Kidney (tissue), 14 donors: ENCODE measurements around the gene COL15A1. TPM values are rescaled to one million over a fixed set of nuclear protein-coding genes. Genes with fewer than 3 reads are reported as not detected.

Experiments
- DNase-seq, 5 donors: peaks; one replicate each; pipeline ENCODE4 v3.0.0-alpha.2; 2013 to 2020
- FAIRE-seq: peaks from 2 replicates; lab custom pipeline; 2012; peaks lifted over from hg19 to GRCh38; lab: Jason Lieb, UNC
- H3K27ac ChIP-seq, 2 donors: one replicate each; pipeline ENCODE4 v1.7.0; 2013; ENCODE audit warnings: low read depth in 2 of 2, low read length in 2 of 2, inconsistent platforms in 1 of 2
- H3K27me3 ChIP-seq: one replicate; pipeline ENCODE4 v1.7.1; 2013; ENCODE audit warnings: low read length, inconsistent platforms; ENCODE audit not compliant: control insufficient read depth, insufficient read depth
- H3K36me3 ChIP-seq, 3 donors: one replicate each; pipeline versions ENCODE4 v1.7.0 to v1.7.1; 2013; ENCODE audit warnings: low read length in 3 of 3, control low read depth in 1 of 3, inconsistent platforms in 1 of 3; ENCODE audit not compliant: insufficient read depth in 3 of 3, control insufficient read depth in 2 of 3
- H3K4me1 ChIP-seq, 3 donors: one replicate each; pipeline versions ENCODE4 v1.7.0 to v1.7.1; 2013; ENCODE audit warnings: low read length in 3 of 3, inconsistent platforms in 1 of 3, low read depth in 1 of 3; ENCODE audit not compliant: control insufficient read depth in 2 of 3, insufficient read depth in 2 of 3
- H3K4me3 ChIP-seq, 3 donors: one replicate each; pipeline versions ENCODE4 v1.7.0 to v1.8.1; 2013; ENCODE audit warnings: low read length in 3 of 3, control low read depth in 1 of 3, inconsistent platforms in 1 of 3
- H3K9ac ChIP-seq, 3 donors: one replicate each; pipeline versions ENCODE4 v1.7.0 to v1.7.1; 2013; ENCODE audit warnings: low read length in 3 of 3, control low read depth in 1 of 3, inconsistent platforms in 1 of 3
- H3K9me3 ChIP-seq, 3 donors: one replicate each; pipeline versions ENCODE4 v1.7.0 to v1.7.1; 2013; ENCODE audit warnings: low read length in 3 of 3, control low read depth in 1 of 3, inconsistent platforms in 1 of 3; ENCODE audit not compliant: control insufficient read depth in 2 of 3, insufficient read depth in 1 of 3
- CTCF ChIP-seq: IDR thresholded peaks from 3 replicates; pipeline ENCODE4 v1.5.1; 2012; ENCODE audit warnings: mild to moderate bottlenecking, moderate library complexity, borderline replicate concordance; ENCODE audit not compliant: insufficient read depth; ENCODE audit errors: extremely low read depth
- intact Hi-C: fragments of 100-400 bp; cut with DNase I; formaldehyde crosslinking; loops from one replicate; pipeline ENCODE4 v1.11.1; 2022
- polyA plus RNA-seq: library from polyadenylated mRNA; stranded (reverse); fragments of 350-450 nt; fragmentation: Illumina TruSeq; extraction: RNeasy Lipid Tissue Mini Kit (QIAGEN cat#74804); gene quantifications from one replicate; pipeline ENCODE4 v1.2.3, GENCODE V29; 2014; ENCODE audit warnings: low read depth, low replicate concordance; ENCODE audit not compliant: insufficient read depth
- total RNA-seq: library from RNA; stranded (reverse); fragmentation: NEBNext Ultra II Directional; extraction: Animal tissue kit (Norgen Biotek cat#: 25700); gene quantifications from one replicate; pipeline ENCODE4 v1.2.1, GENCODE V29; 2021
- donor health status: control.
- donor health status: control.
- donor health status: control.
- donor health status: control.
- donor health status: control.
- donor health status: DM: yes; HTN: yes; CAD: no.
- donor health status: Normal renal cell carcinoma (clear cell type).

COL15A1 gene
- total and polyA plus RNA-seq, 2 donors from 2014 or later, result 4.7 to 42.0 TPM

DNA sequence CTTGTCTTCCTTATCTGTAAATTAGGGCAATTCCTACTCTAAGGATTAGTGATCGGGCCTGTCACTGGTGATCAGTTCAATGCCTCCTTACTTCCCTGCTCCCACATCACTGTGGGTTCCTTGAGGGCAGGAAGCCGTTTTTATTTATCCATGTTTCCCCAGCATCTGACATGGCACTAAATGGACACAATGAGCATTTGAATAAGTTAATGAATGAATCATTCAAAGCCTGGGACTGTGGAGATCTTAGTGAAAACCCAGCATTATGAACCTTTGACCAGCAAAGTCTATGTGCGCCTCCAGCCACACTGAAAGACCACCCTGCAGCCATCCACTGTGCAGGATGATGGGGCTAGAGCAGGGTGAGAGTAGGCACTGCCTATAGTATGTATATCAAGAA lies 11.6 kb downstream of the COL15A1 start:
- Histone ChIP-seq H3K9ac (no peak overlapping the region), H3K27me3 (no peaks in the 10 kb centered on the region), H3K36me3 (no peaks in the 10 kb centered on the region), H3K4me3 (no peak overlapping the region), H3K27ac (no peak overlapping the region), H3K4me1 (no peaks in the 10 kb centered on the region), H3K9me3 (peaks cover 0 to 9% (median 0%) of the 10 kb centered on the region in 3 donors)
- DNase-seq (no peak), FAIRE-seq (no peak)
- TF ChIP-seq CTCF, result no peak
- intact Hi-C loops, result no loop called here

DNA sequence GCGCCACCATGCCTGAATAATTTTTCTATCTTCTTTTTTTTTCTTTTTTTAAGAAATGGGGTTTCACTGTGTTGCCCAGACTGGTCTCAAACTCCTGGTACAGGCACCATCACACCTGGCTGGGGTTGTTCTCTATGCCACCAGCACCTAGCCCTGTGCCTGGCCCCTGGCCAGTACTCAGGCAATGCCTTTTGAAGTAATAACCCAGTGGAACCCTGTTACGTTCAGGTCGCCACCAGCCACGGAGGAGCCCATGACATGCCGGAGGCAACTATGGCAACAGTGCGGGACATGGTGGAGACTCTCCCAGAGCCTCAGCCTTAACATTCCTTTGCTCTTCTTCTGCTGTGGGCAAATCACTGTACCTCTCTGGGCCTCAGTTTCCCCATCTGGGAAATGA lies 14.1 kb downstream of the COL15A1 start:
- Histone ChIP-seq H3K9me3 (peaks cover 0 to 9% (median 0%) of the 10 kb centered on the region in 3 donors), H3K27ac (peak overlapping the region; percentile 36 to 54), H3K4me3 (no peak overlapping the region), H3K9ac (no peak overlapping the region), H3K27me3 (no peaks in the 10 kb centered on the region), H3K36me3 (no peaks in the 10 kb centered on the region), H3K4me1 (no peaks in the 10 kb centered on the region)
- intact Hi-C loops, result no loop called here
- DNase-seq, result no peak
- no peak for FAIRE-seq
- TF ChIP-seq CTCF, result no peak

GRCh38 chr9:98958271-98958984 lies 14.7 kb downstream of the COL15A1 start:
- intact Hi-C loops, result no loop called here
- peak overlapping the region; percentile 36 to 54 for H3K27ac ChIP-seq
- FAIRE-seq (no peak), DNase-seq (peak in 2 of 5 donors; percentile 43 to 79)
- H3K36me3 ChIP-seq, result no peaks in the 10 kb centered on the region
- H3K9me3 ChIP-seq, result peaks cover 0 to 9% (median 0%) of the 10 kb centered on the region in 3 donors
- no peak for TF ChIP-seq CTCF
- H3K4me3 ChIP-seq, result no peak overlapping the region
- H3K4me1 ChIP-seq, result peaks cover 0 to 3% (median 0%) of the 10 kb centered on the region in 3 donors
- no peak overlapping the region for H3K9ac ChIP-seq
- no peaks in the 10 kb centered on the region for H3K27me3 ChIP-seq
